ENCODE measurements around the gene TEN1.
"Not testable (repeated sequence)": the region's sequence is repeated elsewhere in the genome, so short reads cannot be mapped to it uniquely, and the experiment has no call there.

Gene TEN1

GRCh38 chr17:76038050-76038449 is 59.0 kb downstream of the TEN1 start:
- Histone ChIP-seq H3K4me3 (no peak overlapping the region), H3K27ac (no peak overlapping the region)
- DNase-seq (ENCODE audit: low spot score): no peak
- no peak for TF ChIP-seq CTCF (IDR thresholded peaks at IDR 0.05)

- no peak overlapping the region for H3K4me3 ChIP-seq
- no peak for DNase-seq (ENCODE audit: low spot score)
- TF ChIP-seq CTCF (IDR thresholded peaks at IDR 0.05): no peak
- no peak overlapping the region for H3K27ac ChIP-seq
These were observed 60.1 kb downstream of the TEN1 start for GRCh38 chr17:76039121-76039520.

GRCh38 chr17:76040376-76040775 is 61.3 kb downstream of the TEN1 start:
- H3K27ac ChIP-seq: no peak overlapping the region
- no peak for DNase-seq (ENCODE audit: low spot score)
- H3K4me3 ChIP-seq: no peak overlapping the region
- no peak for TF ChIP-seq CTCF (IDR thresholded peaks at IDR 0.05)

GRCh38 chr17:76042868-76043267 is 63.8 kb downstream of the TEN1 start:
- DNase-seq (ENCODE audit: low spot score); H3K27ac ChIP-seq; H3K4me3 ChIP-seq: not testable (repeated sequence)

- not testable (repeated sequence) for H3K27ac ChIP-seq; DNase-seq (ENCODE audit: low spot score); H3K4me3 ChIP-seq
These were observed 65.5 kb downstream of the TEN1 start for GRCh38 chr17:76044475-76045007.

- Histone ChIP-seq H3K27ac (no peak overlapping the region), H3K4me3 (no peak overlapping the region)
- DNase-seq (ENCODE audit: low spot score): no peak
- no peak for TF ChIP-seq CTCF (IDR thresholded peaks at IDR 0.05)
These were observed 67.0 kb downstream of the TEN1 start for GRCh38 chr17:76046064-76046463.

GRCh38 chr17:76048025-76048605 is 69.1 kb downstream of the TEN1 start:
- no peak for DNase-seq (ENCODE audit: low spot score)
- H3K27ac ChIP-seq: no peak overlapping the region
- H3K4me3 ChIP-seq: no peak overlapping the region
- TF ChIP-seq CTCF (IDR thresholded peaks at IDR 0.05): no peak

GRCh38 chr17:76048711-76049110 is 69.7 kb downstream of the TEN1 start:
- H3K4me3 ChIP-seq: no peak overlapping the region
- no peak for DNase-seq (ENCODE audit: low spot score)
- no peak overlapping the region for H3K27ac ChIP-seq
- no peak for TF ChIP-seq CTCF (IDR thresholded peaks at IDR 0.05)
